ENCODE results near the gene PRKD1. TPM values are rescaled to one million over a fixed set of nuclear protein-coding genes. Genes with fewer than 3 reads are reported as not detected.

The PRKD1 gene
- total and polyA plus RNA-seq, 2 donors (not counting 1 experiment from before 2014, with no cell fraction given), result 0.03 to 4.3 TPM

DNA sequence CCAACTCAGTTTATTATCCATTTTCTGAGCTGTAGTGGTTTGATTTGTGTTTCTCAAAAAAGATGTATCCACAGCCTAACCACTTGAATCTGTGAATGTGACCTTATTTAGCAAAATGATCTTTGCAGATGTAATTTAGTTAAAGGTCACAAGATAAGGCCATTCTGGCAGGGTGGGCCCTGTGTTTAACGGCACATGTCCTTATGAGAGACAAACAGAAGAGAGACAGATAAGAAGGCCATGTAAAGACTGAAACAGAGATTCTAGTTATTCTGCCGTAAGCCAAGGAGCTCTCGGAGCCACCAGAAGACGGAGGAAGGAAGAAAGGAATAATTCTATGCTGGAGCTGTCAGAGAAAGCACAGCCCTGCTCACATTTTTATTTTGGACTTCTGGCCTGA is 374.2 kb downstream of the PRKD1 start:
- Histone ChIP-seq H3K79me2 (ENCODE audit: control insufficient read depth, insufficient read depth, low read length) (no peaks in the 10 kb centered on the region), H3K27ac (ENCODE audit: low read length in 2 of 2) (no peak overlapping the region), H3K4me1 (ENCODE audit: control insufficient read depth in 2 of 2, insufficient read depth in 2 of 2, low read length in 2 of 2) (no peaks in the 10 kb centered on the region), H4K20me1 (ENCODE audit: control insufficient read depth, insufficient read depth, low read length, poor library complexity, severe bottlenecking) (no peaks in the 10 kb centered on the region), H2AFZ (ENCODE audit: insufficient read depth, low read depth, low read length, poor library complexity, severe bottlenecking) (no peak overlapping the region), H3K4me2 (replicated peaks; ENCODE audit: low read depth, low read length, poor library complexity, severe bottlenecking) (no peak overlapping the region), H3K36me3 (replicated peaks in 1 of 2; ENCODE audit: control extremely low read depth in 1 of 2, control insufficient read depth in 1 of 2, extremely low read depth in 1 of 2, insufficient read depth in 2 of 2, low read length in 1 of 2) (no peaks in the 10 kb centered on the region), H3K9me3 (ENCODE audit: control extremely low read depth in 1 of 3, control insufficient read depth in 2 of 3, insufficient read depth in 1 of 3, low read length in 2 of 3) (peaks cover 0 to 2% (median 0%) of the 10 kb centered on the region in 3 donors), H3K4me3 (ENCODE audit: control extremely low read depth in 1 of 5, extremely low read depth in 1 of 5, insufficient read depth in 1 of 5, low read depth in 2 of 5, low read length in 4 of 5) (no peak overlapping the region), H3K9ac (ENCODE audit: low read length) (no peak overlapping the region), H3K27me3 (replicated peaks in 1 of 4; ENCODE audit: control extremely low read depth in 1 of 4, control insufficient read depth in 3 of 4, insufficient read depth in 4 of 4, low read length in 3 of 4) (no peaks in the 10 kb centered on the region)
- DNase-seq, result no peak
- no peak for TF ChIP-seq EZH2 (IDR thresholded peaks at IDR 0.05; ENCODE audit: borderline replicate concordance, insufficient read depth, low read depth, low read length, poor library complexity, severe bottlenecking)
- TF ChIP-seq, protein P1, sequence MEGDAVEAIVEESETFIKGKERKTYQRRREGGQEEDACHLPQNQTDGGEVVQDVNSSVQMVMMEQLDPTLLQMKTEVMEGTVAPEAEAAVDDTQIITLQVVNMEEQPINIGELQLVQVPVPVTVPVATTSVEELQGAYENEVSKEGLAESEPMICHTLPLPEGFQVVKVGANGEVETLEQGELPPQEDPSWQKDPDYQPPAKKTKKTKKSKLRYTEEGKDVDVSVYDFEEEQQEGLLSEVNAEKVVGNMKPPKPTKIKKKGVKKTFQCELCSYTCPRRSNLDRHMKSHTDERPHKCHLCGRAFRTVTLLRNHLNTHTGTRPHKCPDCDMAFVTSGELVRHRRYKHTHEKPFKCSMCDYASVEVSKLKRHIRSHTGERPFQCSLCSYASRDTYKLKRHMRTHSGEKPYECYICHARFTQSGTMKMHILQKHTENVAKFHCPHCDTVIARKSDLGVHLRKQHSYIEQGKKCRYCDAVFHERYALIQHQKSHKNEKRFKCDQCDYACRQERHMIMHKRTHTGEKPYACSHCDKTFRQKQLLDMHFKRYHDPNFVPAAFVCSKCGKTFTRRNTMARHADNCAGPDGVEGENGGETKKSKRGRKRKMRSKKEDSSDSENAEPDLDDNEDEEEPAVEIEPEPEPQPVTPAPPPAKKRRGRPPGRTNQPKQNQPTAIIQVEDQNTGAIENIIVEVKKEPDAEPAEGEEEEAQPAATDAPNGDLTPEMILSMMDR (IDR thresholded peaks at IDR 0.05), result no peak
- intact Hi-C loops (cut with micrococcal nuclease), result no loop called here
- Mint-ChIP-seq H3K4me1 (no peaks in the 10 kb centered on the region), H3K27me3 (peaks cover 3% of the 10 kb centered on the region), H3K9me3 (ENCODE audit: insufficient read depth) (no peaks in the 10 kb centered on the region), H3K4me3 (no peak overlapping the region), H3K27ac (no peak overlapping the region)
- ChIA-PET CTCF (interaction anchor here (0.6 kb wide), 1 partner anchor 1060 kb away, joined by 3 read pairs; no protein-coding TSS in a partner anchor), POLR2A (no interaction called here)
- ATAC-seq (ENCODE audit: low read depth), result no peak
- 96% methylated on average over 4 of the region's 4 CpGs for WGBS (ENCODE audit: insufficient coverage)

DNA sequence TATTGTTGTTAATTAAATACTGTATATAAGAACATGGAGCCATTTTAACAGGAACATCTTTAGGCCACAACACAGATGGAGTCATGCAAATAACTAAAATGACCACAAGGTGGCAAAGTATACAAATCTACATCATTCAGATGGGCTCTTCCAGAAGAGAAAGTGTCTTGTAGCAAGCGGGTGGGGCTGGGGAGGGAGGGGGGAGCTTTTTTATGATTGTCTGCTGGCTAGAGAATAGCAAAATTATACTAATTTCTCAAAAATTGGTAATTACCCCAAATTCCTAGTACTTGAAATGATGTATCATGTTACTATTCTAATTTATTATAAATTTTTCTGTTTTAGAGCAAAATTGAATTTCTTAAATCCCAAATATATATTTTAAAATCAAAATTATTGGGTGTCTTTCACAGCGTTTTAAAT is 378.7 kb downstream of the PRKD1 start:
- WGBS (ENCODE audit: insufficient coverage), result no CpG with 5 or more reads among the region's 2 CpGs
- H3K27me3 ChIP-seq (replicated peaks in 1 of 4; ENCODE audit: control extremely low read depth in 1 of 4, control insufficient read depth in 3 of 4, insufficient read depth in 4 of 4, low read length in 3 of 4), result no peaks in the 10 kb centered on the region
- Mint-ChIP-seq H3K4me1 (no peaks in the 10 kb centered on the region), H3K27me3 (peaks cover 3% of the 10 kb centered on the region), H3K4me3 (no peak overlapping the region), H3K27ac (no peak overlapping the region), H3K9me3 (ENCODE audit: insufficient read depth) (no peaks in the 10 kb centered on the region)
- no peak overlapping the region for H3K4me2 ChIP-seq (replicated peaks; ENCODE audit: low read depth, low read length, poor library complexity, severe bottlenecking)
- no peak for TF ChIP-seq EZH2 (IDR thresholded peaks at IDR 0.05; ENCODE audit: borderline replicate concordance, insufficient read depth, low read depth, low read length, poor library complexity, severe bottlenecking)
- TF ChIP-seq, protein P1 (IDR thresholded peaks at IDR 0.05), result peak; percentile 69
- H3K4me3 ChIP-seq (ENCODE audit: control extremely low read depth in 1 of 5, extremely low read depth in 1 of 5, insufficient read depth in 1 of 5, low read depth in 2 of 5, low read length in 4 of 5), result no peak overlapping the region
- ChIA-PET POLR2A (no interaction called here), CTCF (interaction anchor here (0.8 to 3.2 kb wide), 7 partner anchors 8 to 722 kb away, joined by 3 to 21 read pairs (median 6); no protein-coding TSS in a partner anchor)
- no peaks in the 10 kb centered on the region for H3K4me1 ChIP-seq (ENCODE audit: control insufficient read depth in 2 of 2, insufficient read depth in 2 of 2, low read length in 2 of 2)
- intact Hi-C loops (cut with micrococcal nuclease), result loop anchor here (2.0 to 5.0 kb wide), 2 partner anchors 378 to 666 kb away; partner anchors contain the start of gene PRKD1
- H3K79me2 ChIP-seq (ENCODE audit: control insufficient read depth, insufficient read depth, low read length), result no peaks in the 10 kb centered on the region
- ATAC-seq (ENCODE audit: low read depth) (peak; percentile 36), DNase-seq (peak; percentile 31)
- H3K9ac ChIP-seq (ENCODE audit: low read length), result no peak overlapping the region
- H3K9me3 ChIP-seq (ENCODE audit: control extremely low read depth in 1 of 3, control insufficient read depth in 2 of 3, insufficient read depth in 1 of 3, low read length in 2 of 3), result no peaks in the 10 kb centered on the region
- H4K20me1 ChIP-seq (ENCODE audit: control insufficient read depth, insufficient read depth, low read length, poor library complexity, severe bottlenecking), result no peaks in the 10 kb centered on the region
- H3K27ac ChIP-seq (ENCODE audit: low read length in 2 of 2), result no peak overlapping the region
- no peak overlapping the region for H2AFZ ChIP-seq (ENCODE audit: insufficient read depth, low read depth, low read length, poor library complexity, severe bottlenecking)
- no peaks in the 10 kb centered on the region for H3K36me3 ChIP-seq (replicated peaks in 1 of 2; ENCODE audit: control extremely low read depth in 1 of 2, control insufficient read depth in 1 of 2, extremely low read depth in 1 of 2, insufficient read depth in 2 of 2, low read length in 1 of 2)
